Fibroblast of lung (primary cell): ENCODE data around the gene PEX6.

Experiments used
- EZH2 ChIP-seq: IDR thresholded peaks from 2 replicates; pipeline ENCODE4 v1.5.1; 2012; ENCODE audit warnings: low read length, control low read depth, mild to moderate bottlenecking; ENCODE audit errors: missing control alignments
- TF ChIP-seq, protein P1 (sequence below), 2 donors: IDR thresholded peaks in 1 of 2; conservative IDR thresholded peaks in 1 of 2; 1 replicate in 1 of 2; 2 replicates in 1 of 2; pipeline ENCODE4 v1.5.1; 2011 to 2012; ENCODE audit warnings: low read length in 2 of 2, control low read depth in 1 of 2, inconsistent platforms in 1 of 2, low read depth in 1 of 2, mild to moderate bottlenecking in 1 of 2

- TF ChIP-seq, protein P1, sequence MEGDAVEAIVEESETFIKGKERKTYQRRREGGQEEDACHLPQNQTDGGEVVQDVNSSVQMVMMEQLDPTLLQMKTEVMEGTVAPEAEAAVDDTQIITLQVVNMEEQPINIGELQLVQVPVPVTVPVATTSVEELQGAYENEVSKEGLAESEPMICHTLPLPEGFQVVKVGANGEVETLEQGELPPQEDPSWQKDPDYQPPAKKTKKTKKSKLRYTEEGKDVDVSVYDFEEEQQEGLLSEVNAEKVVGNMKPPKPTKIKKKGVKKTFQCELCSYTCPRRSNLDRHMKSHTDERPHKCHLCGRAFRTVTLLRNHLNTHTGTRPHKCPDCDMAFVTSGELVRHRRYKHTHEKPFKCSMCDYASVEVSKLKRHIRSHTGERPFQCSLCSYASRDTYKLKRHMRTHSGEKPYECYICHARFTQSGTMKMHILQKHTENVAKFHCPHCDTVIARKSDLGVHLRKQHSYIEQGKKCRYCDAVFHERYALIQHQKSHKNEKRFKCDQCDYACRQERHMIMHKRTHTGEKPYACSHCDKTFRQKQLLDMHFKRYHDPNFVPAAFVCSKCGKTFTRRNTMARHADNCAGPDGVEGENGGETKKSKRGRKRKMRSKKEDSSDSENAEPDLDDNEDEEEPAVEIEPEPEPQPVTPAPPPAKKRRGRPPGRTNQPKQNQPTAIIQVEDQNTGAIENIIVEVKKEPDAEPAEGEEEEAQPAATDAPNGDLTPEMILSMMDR (conservative IDR thresholded peaks at IDR 0.05 in 1 of 2, IDR thresholded peaks at IDR 0.05 in 1 of 2; ENCODE audit: low read depth in 1 of 2, low read length in 2 of 2), result no peak
- no peak for TF ChIP-seq EZH2
These were observed 57.2 kb downstream of the PEX6 start for GRCh38 chr6:42921801-42922200.
